Bronchial epithelial cell (primary cell): Measurements from ENCODE around the gene CELF5. TPM values are rescaled to one million over a fixed set of nuclear protein-coding genes. Genes with fewer than 3 reads are reported as not detected.

Source experiments
- DNase-seq: peaks from one replicate; pipeline ENCODE4 v3.0.0-alpha.2; 2010; ENCODE audit warnings: low read depth
- FAIRE-seq: peaks from 2 replicates; lab custom pipeline; 2011; peaks lifted over from hg19 to GRCh38; lab: Jason Lieb, UNC
- H3K27me3 ChIP-seq: 2 replicates; pipeline ENCODE4 v1.5.1; 2011; ENCODE audit warnings: low read length; ENCODE audit not compliant: control insufficient read depth, insufficient read depth
- H3K36me3 ChIP-seq: 2 replicates; pipeline ENCODE4 v1.5.1; 2011; ENCODE audit warnings: low read length; ENCODE audit not compliant: control insufficient read depth, insufficient read depth
- H3K4me3 ChIP-seq: 2 replicates; pipeline ENCODE4 v1.5.1; 2011; ENCODE audit warnings: mild to moderate bottlenecking, low read depth, low read length, control low read depth
- total RNA-seq: library from RNA; depleted of rRNA; stranded (reverse); fragments of >200 nt; gene quantifications from 2 replicates; pipeline ENCODE4 v1.2.1, GENCODE V29; 2014
- TF ChIP-seq, protein P1 (sequence below): IDR thresholded peaks from 2 replicates; pipeline ENCODE4 v1.5.1; 2011; ENCODE audit warnings: mild to moderate bottlenecking, moderate library complexity, low read length, control low read depth, inconsistent platforms; ENCODE audit not compliant: insufficient read depth, severe bottlenecking

The CELF5 gene
- total RNA-seq, 1 donor from 2014 or later: not detected

- TF ChIP-seq, protein P1, sequence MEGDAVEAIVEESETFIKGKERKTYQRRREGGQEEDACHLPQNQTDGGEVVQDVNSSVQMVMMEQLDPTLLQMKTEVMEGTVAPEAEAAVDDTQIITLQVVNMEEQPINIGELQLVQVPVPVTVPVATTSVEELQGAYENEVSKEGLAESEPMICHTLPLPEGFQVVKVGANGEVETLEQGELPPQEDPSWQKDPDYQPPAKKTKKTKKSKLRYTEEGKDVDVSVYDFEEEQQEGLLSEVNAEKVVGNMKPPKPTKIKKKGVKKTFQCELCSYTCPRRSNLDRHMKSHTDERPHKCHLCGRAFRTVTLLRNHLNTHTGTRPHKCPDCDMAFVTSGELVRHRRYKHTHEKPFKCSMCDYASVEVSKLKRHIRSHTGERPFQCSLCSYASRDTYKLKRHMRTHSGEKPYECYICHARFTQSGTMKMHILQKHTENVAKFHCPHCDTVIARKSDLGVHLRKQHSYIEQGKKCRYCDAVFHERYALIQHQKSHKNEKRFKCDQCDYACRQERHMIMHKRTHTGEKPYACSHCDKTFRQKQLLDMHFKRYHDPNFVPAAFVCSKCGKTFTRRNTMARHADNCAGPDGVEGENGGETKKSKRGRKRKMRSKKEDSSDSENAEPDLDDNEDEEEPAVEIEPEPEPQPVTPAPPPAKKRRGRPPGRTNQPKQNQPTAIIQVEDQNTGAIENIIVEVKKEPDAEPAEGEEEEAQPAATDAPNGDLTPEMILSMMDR: no peak
- no peak for FAIRE-seq
- no peak for DNase-seq
- no peak overlapping the region for H3K4me3 ChIP-seq
- no peaks in the 10 kb centered on the region for H3K27me3 ChIP-seq
- peaks cover 18% of the 10 kb centered on the region for H3K36me3 ChIP-seq
Observed at GRCh38 chr19:3193256-3194105, 31.0 kb upstream of the CELF5 start.

- FAIRE-seq: peak; percentile 47
- H3K4me3 ChIP-seq: no peak overlapping the region
- peaks cover 21% of the 10 kb centered on the region for H3K36me3 ChIP-seq
- TF ChIP-seq, protein P1: no peak
- H3K27me3 ChIP-seq: no peaks in the 10 kb centered on the region
- DNase-seq: no peak
Observed at GRCh38 chr19:3194106-3195087, 30.1 kb upstream of the CELF5 start.

GRCh38 chr19:3196064-3196932 is 28.2 kb upstream of the CELF5 start:
- Histone ChIP-seq H3K4me3 (no peak overlapping the region), H3K36me3 (peaks cover 21% of the 10 kb centered on the region), H3K27me3 (no peaks in the 10 kb centered on the region)
- DNase-seq: no peak
- TF ChIP-seq, protein P1: no peak
- no peak for FAIRE-seq

DNA sequence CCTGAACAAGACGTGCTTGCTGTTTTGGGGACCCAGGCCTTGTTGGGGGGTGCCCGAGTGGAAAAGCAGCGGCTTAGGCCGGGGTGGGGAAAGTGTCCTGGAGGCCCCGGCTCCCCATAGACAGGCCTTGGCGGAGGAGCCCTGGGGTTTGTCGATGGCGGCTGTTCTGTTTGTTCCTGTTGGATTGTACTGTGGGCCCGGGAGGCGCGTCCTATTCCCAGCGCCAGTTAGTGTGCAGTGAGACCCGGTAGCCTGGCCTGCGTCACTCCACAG is 27.6 kb upstream of the CELF5 start:
- H3K36me3 ChIP-seq: peaks cover 21% of the 10 kb centered on the region
- DNase-seq: no peak
- H3K4me3 ChIP-seq: no peak overlapping the region
- TF ChIP-seq, protein P1: no peak
- FAIRE-seq: no peak
- H3K27me3 ChIP-seq: no peaks in the 10 kb centered on the region

DNA sequence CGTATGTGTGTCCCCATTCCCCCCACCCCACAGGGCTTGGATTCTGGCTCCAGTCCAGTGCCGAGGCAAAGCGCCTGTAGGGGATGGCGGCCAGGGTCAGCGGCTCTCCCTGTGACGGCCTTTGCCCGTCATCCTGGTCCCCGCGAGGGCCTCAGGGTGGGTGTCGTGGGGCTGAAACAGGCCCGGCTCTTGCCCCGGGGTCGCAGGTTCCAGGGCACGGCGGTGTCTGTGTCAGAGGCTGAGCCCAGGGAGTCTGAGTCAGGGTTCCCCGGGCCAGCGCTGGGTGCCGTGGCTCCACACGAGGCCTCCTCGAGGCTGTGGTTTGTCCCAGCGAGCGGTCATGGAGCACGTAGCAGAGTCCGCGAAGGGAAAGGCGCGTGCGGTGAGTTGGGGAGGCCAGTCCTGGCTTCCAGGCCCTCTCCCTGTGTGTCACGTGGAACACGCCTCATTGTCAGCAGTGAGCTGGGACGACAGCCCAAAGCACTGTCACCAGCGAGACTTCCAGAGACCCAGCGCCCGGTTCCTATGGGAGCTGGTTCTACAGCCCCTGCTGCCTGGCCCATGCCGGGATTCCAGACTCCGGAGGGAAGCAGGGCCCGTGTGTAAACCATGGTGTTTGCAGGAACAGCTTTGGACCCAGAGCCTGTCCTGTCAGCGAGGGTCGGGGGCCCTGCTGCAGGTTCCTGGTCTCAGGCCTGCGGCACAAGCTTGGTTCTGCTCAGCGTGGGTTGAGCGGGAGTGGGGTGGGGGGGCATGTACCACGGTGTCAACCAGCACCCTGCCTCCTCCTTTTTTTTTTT is 25.4 kb upstream of the CELF5 start:
- H3K4me3 ChIP-seq: no peak overlapping the region
- TF ChIP-seq, protein P1: no peak
- DNase-seq (no peak), FAIRE-seq (no peak)
- no peaks in the 10 kb centered on the region for H3K27me3 ChIP-seq
- peaks cover 20% of the 10 kb centered on the region for H3K36me3 ChIP-seq
